HepG2 (cell line): Measurements from ENCODE around the gene ADSL. TPM values are rescaled to one million over a fixed set of nuclear protein-coding genes. Genes with fewer than 3 reads are reported as not detected.

Source experiments
- ATAC-seq: fragments of 200-7000 bp; cut with Tn5 transposase; 3 replicates; pipeline ENCODE4 v1.9.1; 2020; ENCODE audit warnings: mild to moderate bottlenecking, moderate library complexity
- BruUV-seq: library from RNA; stranded (reverse); fragments of 400-500 nt; replicated peaks from 2 replicates; lab custom pipeline; 2021; lab: Mats Ljungman, UMichigan
- CTCF ChIA-PET: fragments of 300-600 bp; formaldehyde crosslinking; extraction: SDS; loops from one replicate; lab custom pipeline; 2021; ENCODE audit warnings: low total read pairs, inconsistent platforms, low intra/inter-chr PET ratio; lab: Yijun Ruan, JAX
- POLR2A ChIA-PET: fragments of 350-600 bp; sonication (Branson Sonifier 250); formaldehyde crosslinking; loops from one replicate; lab custom pipeline; 2020; ENCODE audit warnings: antibody characterized with exemption, inconsistent platforms; lab: Yijun Ruan, JAX
- DNase-seq: peaks from one replicate; pipeline ENCODE4 v3.0.0-alpha.2; 2015; ENCODE audit warnings: low spot score
- FAIRE-seq: peaks from 3 replicates; lab custom pipeline; 2011; peaks lifted over from hg19 to GRCh38; lab: Jason Lieb, UNC
- H2AFZ ChIP-seq: one replicate; pipeline ENCODE4 v1.6.1; 2011; ENCODE audit warnings: low read length, inconsistent platforms
- H3K27ac ChIP-seq: fragments of 300-600 bp; 3 replicates; pipeline ENCODE4 v1.8.0; 2011; ENCODE audit warnings: mixed run types, mild to moderate bottlenecking, mixed read lengths, low read length, inconsistent platforms; ENCODE audit not compliant: insufficient read depth; ENCODE audit errors: extremely low read length
- H3K27me3 ChIP-seq, 2 experiments: fragments of 200-600 bp in 1 of 2; 2 replicates in 1 of 2; 3 replicates in 1 of 2; pipeline versions ENCODE4 v1.6.0 to v1.8.0; 2011; ENCODE audit warnings: low read length in 2 of 2, mild to moderate bottlenecking in 2 of 2, moderate library complexity in 2 of 2, inconsistent platforms in 1 of 2; ENCODE audit not compliant: insufficient read depth in 2 of 2, control insufficient read depth in 1 of 2
- H3K36me3 ChIP-seq, 2 experiments: fragments of 200-600 bp in 1 of 2; replicated peaks in 1 of 2; 2 replicates in 1 of 2; 3 replicates in 1 of 2; pipeline versions ENCODE4 v1.5.1 to v1.8.0; 2011; ENCODE audit warnings: low read length in 2 of 2, inconsistent platforms in 1 of 2; ENCODE audit not compliant: insufficient read depth in 2 of 2, control insufficient read depth in 1 of 2
- H3K4me1 ChIP-seq: 2 replicates; pipeline ENCODE4 v1.5.1; 2012; ENCODE audit warnings: low read length, inconsistent platforms; ENCODE audit not compliant: insufficient read depth
- H3K4me2 ChIP-seq: 2 replicates; pipeline ENCODE4 v1.6.0; 2011; ENCODE audit warnings: low read depth, low read length, inconsistent platforms
- H3K4me3 ChIP-seq, 3 experiments: fragments of 200-600 bp in 1 of 3; sonication (generic), shearing (Covaris generic) in 1 of 3; replicated peaks in 1 of 3; 2 replicates each; pipeline ENCODE4 v1.5.1; 2011 to 2016; ENCODE audit warnings: low read length in 3 of 3, inconsistent platforms in 2 of 3, low read depth in 2 of 3, mild to moderate bottlenecking in 2 of 3, control low read depth in 1 of 3, mixed read lengths in 1 of 3; ENCODE audit not compliant: insufficient read depth in 1 of 3
- H3K79me2 ChIP-seq: one replicate; pipeline ENCODE4 v1.6.1; 2011; ENCODE audit warnings: low read length, inconsistent platforms; ENCODE audit not compliant: insufficient read depth
- H3K9ac ChIP-seq: 2 replicates; pipeline ENCODE4 v1.6.0; 2011; ENCODE audit warnings: mild to moderate bottlenecking, low read depth, low read length, inconsistent platforms; ENCODE audit not compliant: insufficient read depth
- H3K9me3 ChIP-seq: 2 replicates; pipeline ENCODE4 v1.5.1; 2012; ENCODE audit warnings: mild to moderate bottlenecking, low read length
- H4K20me1 ChIP-seq: 2 replicates; pipeline ENCODE4 v1.6.0; 2011; ENCODE audit warnings: inconsistent platforms, mild to moderate bottlenecking, low read length, moderate library complexity; ENCODE audit not compliant: insufficient read depth
- ATF5 ChIP-seq: sonication (generic); formaldehyde crosslinking; IDR thresholded peaks from 2 replicates; pipeline ENCODE4 v1.4.0; 2020; ENCODE audit warnings: mild to moderate bottlenecking, low read depth, missing genetic modification reagents
- CBFB ChIP-seq: sonication (generic); formaldehyde crosslinking; IDR thresholded peaks from 2 replicates; pipeline ENCODE4 v1.4.0; 2020; ENCODE audit warnings: missing genetic modification reagents
- MED8 ChIP-seq: sonication (generic); formaldehyde crosslinking; IDR thresholded peaks from 2 replicates; pipeline ENCODE4 v1.8.1; 2023; ENCODE audit warnings: mild to moderate bottlenecking, missing genetic modification reagents; ENCODE audit not compliant: insufficient replicate concordance
- NFKB2 ChIP-seq: sonication (generic); formaldehyde crosslinking; IDR thresholded peaks from 2 replicates; pipeline ENCODE4 v1.4.0; 2020; ENCODE audit warnings: missing genetic modification reagents, borderline replicate concordance
- POLR2AphosphoS5 ChIP-seq: IDR thresholded peaks from 2 replicates; pipeline ENCODE4 v1.6.1; 2012; ENCODE audit warnings: low read depth, low read length
- POLR2G ChIP-seq: fragments of 200-400 bp; formaldehyde crosslinking; IDR thresholded peaks from 2 replicates; pipeline ENCODE4 v1.6.1; 2018; ENCODE audit warnings: mild to moderate bottlenecking, low read depth, low read length, moderate library complexity
- PRDM15 ChIP-seq: sonication (generic); formaldehyde crosslinking; IDR thresholded peaks from 2 replicates; pipeline ENCODE4 v1.4.0; 2020; ENCODE audit warnings: missing genetic modification reagents
- RAD21 ChIP-seq: fragments of 450-650 bp; formaldehyde crosslinking; IDR thresholded peaks from 2 replicates; pipeline ENCODE4 v1.5.0; 2020; ENCODE audit warnings: mild to moderate bottlenecking
- SRY ChIP-seq: sonication (generic); formaldehyde crosslinking; IDR thresholded peaks from 2 replicates; pipeline ENCODE4 v1.8.0; 2022; ENCODE audit warnings: mild to moderate bottlenecking, missing genetic modification reagents
- THRA ChIP-seq: sonication (generic); formaldehyde crosslinking; IDR thresholded peaks from 2 replicates; pipeline ENCODE4 v1.4.0; 2020; ENCODE audit warnings: missing genetic modification reagents, borderline replicate concordance
- ZHX2 ChIP-seq, 2 experiments: sonication (generic) in 1 of 2; formaldehyde crosslinking in 1 of 2; IDR thresholded peaks; 2 replicates each; pipeline versions ENCODE4 v1.6.1 to v1.9.0; 2014 to 2022; ENCODE audit warnings: antibody characterized with exemption in 1 of 2, borderline replicate concordance in 1 of 2, inconsistent platforms in 1 of 2, low read depth in 1 of 2, missing genetic modification reagents in 1 of 2
- WGBS: methylation state at CpG from one replicate; pipeline ENCODE4 v1.1.6; 2017; ENCODE audit warnings: low lambda C conversion rate; 5-methylcytosine and 5-hydroxymethylcytosine counted together
- in situ Hi-C: cut with HindIII; loops from 2 replicates; pipeline ENCODE4 v1.10.0; 2017; ENCODE audit warnings: low pct_unique_long_range_greater_than_20kb; ENCODE audit not compliant: extremely low pct_ligation_motif_present
- intact Hi-C: fragments of 100-400 bp; cut with micrococcal nuclease; formaldehyde crosslinking; loops from one replicate; pipeline ENCODE4 v1.10.0; 2022; ENCODE audit not compliant: unreplicated experiment
- polyA plus RNA-seq, 8 experiments: library from polyadenylated mRNA; depleted of rRNA in 3 of 8; stranded (reverse) in 7 of 8; unstranded in 1 of 8; fragments of >200 nt; fragmentation: Illumina TruSeq in 4 of 8; extraction: Trizol in 4 of 8; gene quantifications; 2 replicates each; pipeline versions ENCODE4 v1.2.1 to v1.2.3, GENCODE V29; 2011 to 2016; ENCODE audit warnings: low read depth in 4 of 8, missing spikeins in 1 of 8, mixed read lengths in 1 of 8; ENCODE audit not compliant: insufficient read depth in 1 of 8
- total RNA-seq, 5 experiments: library from RNA; depleted of rRNA; stranded (reverse); fragments of >200 nt; fragmentation: Illumina TruSeq; extraction: Trizol; gene quantifications; 2 replicates each; pipeline ENCODE4 v1.2.3, GENCODE V29; 2016; ENCODE audit warnings: low read depth in 1 of 5

ADSL gene
- total and polyA plus RNA-seq, 2 of the 13 experiments (the other 11 are each of a cell fraction or from before 2014, with no cell fraction given) = 123 to 174 TPM

GRCh38 chr22:40324468-40325305 is 21.6 kb upstream of the ADSL start:
- POLR2A ChIA-PET = no interaction called here
- no peak overlapping the region for H3K27ac ChIP-seq
- FAIRE-seq = no peak

More at GRCh38 chr22:40324468-40325305, 21.6 kb upstream of the ADSL start:
- H2AFZ ChIP-seq = no peak overlapping the region
- CTCF ChIA-PET = no interaction called here
- intact Hi-C loops = no loop called here
- H3K4me2 ChIP-seq = no peak overlapping the region
- in situ Hi-C loops = no loop called here
- H3K4me3 ChIP-seq = no peak overlapping the region
- H3K79me2 ChIP-seq = no peaks in the 10 kb centered on the region
- H3K9me3 ChIP-seq = no peaks in the 10 kb centered on the region
- 95% methylated on average over 19 of the region's 19 CpGs for WGBS
- no peaks in the 10 kb centered on the region; the same call in 1 of the 2 replicates for H4K20me1 ChIP-seq
- ATAC-seq = no peak
- no peaks in the 10 kb centered on the region for H3K4me1 ChIP-seq
- BruUV-seq = no TSS peak
- H3K9ac ChIP-seq = no peak overlapping the region
- DNase-seq = no peak
- no peaks in the 10 kb centered on the region for H3K27me3 ChIP-seq
- TF ChIP-seq POLR2G = no peak
- no peak for TF ChIP-seq ATF5 (CRISPR knock-in tag)
- TF ChIP-seq NFKB2 (CRISPR knock-in tag) = no peak
- no peak for TF ChIP-seq CBFB (CRISPR knock-in tag)
- no peak for TF ChIP-seq MED8 (CRISPR knock-in tag)
- no peak for TF ChIP-seq RAD21 (CRISPR knock-in tag)
- no peak for TF ChIP-seq POLR2AphosphoS5
- TF ChIP-seq PRDM15 = no peak
- TF ChIP-seq ZHX2 (IDR thresholded peaks at IDR 0.05; ENCODE audit: low read depth) = no peak
- no peak for TF ChIP-seq ZHX2 (CRISPR knock-in tag; IDR thresholded peaks at IDR 0.05; ENCODE audit: borderline replicate concordance)
- no peak for TF ChIP-seq THRA (CRISPR knock-in tag)
- no peak for TF ChIP-seq SRY (CRISPR knock-in tag)
- peaks cover 8 to 33% of the 10 kb centered on the region in 2 experiments for H3K36me3 ChIP-seq
